GM19372 (cell line): ENCODE results near the gene GPR152.
A peak's percentile ranks its signal among the peaks of the same experiment; 100 is the strongest.
"Not testable (repeated sequence)": the region's sequence is repeated elsewhere in the genome, so short reads cannot be mapped to it uniquely, and the experiment has no call there.

Experiments used
- ATAC-seq: cut with Tn5 transposase; IDR thresholded peaks from one replicate; pipeline ENCODE4 v1.9.1; 2021; ENCODE audit warnings: mild to moderate bottlenecking, low read depth, moderate library complexity; ENCODE audit not compliant: unreplicated experiment

The GPR152 gene

GRCh38 chr11:67431346-67432249 is 20.9 kb downstream of the GPR152 start:
- ATAC-seq, result no peak

DNA sequence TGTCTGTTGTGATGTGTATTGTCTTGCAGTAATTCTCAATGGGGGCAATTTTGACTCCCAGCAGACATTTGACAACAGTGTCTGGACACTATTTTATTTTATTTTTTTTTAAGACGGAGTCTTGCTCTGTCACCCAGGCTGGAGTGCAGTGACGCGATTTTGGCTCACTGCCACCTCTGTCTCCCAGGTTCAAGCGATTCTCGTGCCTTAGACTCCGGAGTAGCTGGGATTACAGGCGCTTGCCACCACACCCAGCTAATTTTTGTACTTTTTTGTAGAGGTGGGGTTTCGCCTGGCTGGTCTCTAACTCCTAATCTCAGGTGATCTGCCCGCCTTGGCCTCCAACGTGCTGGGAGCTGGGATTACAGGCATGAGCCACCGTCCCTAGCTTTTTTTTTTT is 22.8 kb downstream of the GPR152 start:
- no peak for ATAC-seq

DNA sequence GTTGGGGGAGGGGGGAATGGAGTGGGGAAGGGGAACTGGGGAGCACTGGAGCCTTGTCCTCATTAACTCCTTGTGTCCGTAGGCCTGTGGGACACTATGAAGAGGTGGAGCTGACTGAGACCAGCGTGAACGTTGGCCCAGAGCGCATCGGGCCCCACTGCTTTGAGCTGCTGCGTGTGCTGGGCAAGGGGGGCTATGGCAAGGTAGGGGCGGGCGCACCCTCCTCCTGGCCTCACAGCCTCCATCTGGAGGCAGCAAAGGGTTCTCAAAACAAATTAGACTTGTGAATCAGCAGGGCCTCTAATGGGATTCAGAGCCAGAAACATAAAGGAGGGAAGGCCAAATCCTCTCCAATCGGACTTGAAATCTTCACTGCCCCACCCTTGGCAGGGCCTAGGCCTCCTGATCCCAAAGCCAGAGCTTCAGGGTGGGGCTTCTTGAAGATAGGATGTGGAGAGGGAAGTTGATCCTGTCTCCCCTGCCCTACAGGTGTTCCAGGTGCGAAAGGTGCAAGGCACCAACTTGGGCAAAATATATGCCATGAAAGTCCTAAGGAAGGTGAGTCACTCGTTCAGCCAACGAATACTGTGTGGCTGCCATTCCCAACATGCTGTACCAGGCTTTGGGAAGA is 23.4 kb downstream of the GPR152 start:
- ATAC-seq, result no peak

DNA sequence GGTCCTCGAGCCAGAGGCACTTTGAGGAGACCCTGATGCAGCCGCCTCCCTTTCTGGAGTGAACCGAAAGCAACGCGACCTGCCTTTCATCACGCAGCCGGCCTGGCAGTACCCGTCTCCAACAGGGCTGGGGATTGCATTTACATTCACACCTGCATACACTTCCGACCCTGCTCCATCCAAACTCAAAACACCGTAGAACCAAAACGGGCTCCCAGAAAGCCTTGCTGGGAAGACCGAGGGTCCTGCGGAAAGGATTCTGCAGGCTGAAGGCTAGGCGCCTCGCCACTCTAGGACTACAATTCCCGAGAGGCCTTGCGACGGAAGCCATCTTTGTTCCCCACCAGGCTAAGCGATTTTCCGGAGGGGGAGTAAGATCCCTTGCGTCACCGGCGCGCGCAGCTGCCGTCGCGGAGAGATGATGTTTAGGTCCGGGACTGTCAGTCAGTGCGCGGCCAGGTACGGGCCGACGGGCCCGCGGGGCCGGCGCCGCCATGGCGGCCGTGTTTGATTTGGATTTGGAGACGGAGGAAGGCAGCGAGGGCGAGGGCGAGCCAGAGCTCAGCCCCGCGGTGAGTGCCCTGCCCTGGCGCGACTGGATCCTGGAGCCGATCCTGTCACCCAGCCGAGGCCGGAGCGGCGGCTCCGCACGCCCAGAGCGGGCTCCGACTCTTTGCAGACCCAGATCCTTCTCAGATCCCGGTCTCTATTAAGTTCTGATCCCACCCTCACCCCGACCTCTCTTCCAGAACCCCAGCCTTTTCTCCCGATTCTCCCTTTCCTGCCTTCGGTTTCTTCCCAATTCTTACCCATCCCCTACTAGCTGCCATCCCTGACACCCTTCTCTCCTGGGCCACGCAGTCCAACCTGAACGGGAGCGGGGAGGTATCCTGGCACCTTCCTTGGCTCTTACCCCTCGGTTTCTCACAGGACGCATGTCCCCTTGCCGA is 24.2 kb downstream of the GPR152 start, which contains the start of gene RPS6KB2:
RPS6KB2 (plus strand) TSS at position 443 of the 950 bp plus-strand sequence; CDS start at position 495, 52 bp downstream.
- peak; percentile 92 for ATAC-seq

DNA sequence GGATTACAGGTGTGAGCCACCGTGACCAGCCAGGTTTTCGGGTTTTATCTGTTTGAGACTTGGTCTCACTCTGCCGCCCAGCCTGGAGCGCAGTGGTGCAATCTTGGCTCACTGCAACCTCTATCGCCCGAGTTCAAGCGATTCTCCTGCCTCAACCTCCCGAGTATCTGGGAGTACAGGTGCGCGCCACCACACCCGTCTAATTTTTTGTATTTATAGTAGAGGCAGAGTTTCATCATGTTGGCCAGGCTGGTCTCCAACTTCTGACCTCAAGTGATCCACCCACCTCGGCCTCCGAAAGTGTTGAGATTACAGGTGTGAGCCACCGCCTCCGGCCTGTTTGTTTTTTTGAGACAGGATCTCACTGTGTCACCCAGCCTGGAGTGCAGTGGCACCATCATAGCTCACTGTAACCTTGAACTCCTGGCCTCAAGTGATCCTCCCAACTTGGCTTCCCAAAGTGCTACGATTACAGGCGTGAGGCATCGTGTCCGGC is 25.1 kb downstream of the GPR152 start:
- not testable (repeated sequence) for ATAC-seq

GRCh38 chr11:67423891-67424613 is 28.5 kb downstream of the GPR152 start:
- no peak for ATAC-seq

- no peak for ATAC-seq
Observed at GRCh38 chr11:67423466-67423865, 29.1 kb downstream of the GPR152 start.

GRCh38 chr11:67422891-67423290 is 29.6 kb downstream of the GPR152 start:
- ATAC-seq, result no peak

DNA sequence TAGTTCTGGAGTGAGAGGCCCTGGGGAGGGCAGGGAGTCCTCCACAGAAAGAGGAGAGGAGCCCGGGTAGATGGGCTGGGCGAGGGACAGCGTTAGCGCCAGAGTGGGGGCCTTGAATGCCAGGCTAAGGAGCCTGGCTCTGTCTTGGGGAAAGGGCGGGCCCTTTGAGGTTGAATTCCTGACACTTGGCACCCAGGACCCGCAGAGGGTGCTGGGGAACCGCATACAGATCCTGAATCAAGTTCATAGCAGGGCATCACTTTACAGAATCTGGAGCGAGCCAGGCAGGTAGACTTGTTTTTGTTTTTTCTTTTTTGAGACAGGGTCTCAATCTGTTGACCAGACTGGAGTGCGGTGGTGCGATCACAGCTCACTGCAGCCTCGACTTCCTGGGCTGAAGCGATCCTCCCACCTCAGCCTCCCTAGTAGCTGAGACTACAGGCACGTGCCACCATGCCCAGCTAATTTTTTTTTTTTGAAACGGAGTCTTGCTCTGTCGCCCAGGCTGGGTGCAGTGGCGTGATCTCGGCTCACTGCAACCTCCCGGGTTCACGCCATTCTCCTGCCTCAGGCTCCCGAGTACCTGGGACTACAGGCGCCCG is 31.0 kb downstream of the GPR152 start:
- ATAC-seq, result no peak

DNA sequence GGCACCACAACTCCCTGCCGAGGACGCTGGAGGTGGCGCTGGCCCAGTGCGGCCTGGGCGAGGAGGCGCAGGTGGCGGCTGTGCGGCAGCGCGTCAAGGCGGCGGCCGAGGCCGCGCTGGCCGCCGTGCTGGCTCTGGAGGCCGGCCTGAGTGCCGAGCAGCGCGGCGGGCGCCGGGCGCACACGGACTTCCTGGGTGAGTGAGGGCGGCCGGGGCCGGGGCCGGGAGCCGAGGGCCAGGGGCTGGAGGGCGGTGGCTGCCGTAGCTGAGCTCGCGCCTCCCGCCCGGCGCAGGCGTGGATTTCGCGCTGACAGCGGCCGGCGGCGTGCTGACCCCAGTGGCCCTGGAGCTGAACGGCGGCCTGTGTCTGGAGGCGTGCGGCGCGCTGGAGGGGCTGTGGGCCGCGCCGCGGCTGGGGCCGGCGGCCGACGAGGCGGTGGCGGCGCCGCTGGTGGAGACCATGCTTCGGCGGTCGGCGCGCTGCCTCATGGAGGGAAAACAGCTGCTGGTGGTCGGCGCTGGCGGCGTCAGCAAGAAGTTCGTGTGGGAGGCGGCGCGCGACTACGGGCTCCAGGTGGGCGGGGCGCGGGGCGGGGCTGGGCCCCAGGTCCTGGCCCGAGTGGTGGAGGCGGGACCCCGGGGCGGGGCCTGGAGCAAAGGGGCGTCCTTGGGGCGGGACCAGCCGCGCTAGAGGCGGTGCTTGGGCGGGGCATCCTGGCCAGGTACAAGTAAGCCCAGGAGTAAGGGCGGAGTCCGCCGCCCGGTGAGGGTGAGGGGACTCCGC is 31.7 kb downstream of the GPR152 start:
- ATAC-seq, result peak; percentile 85

DNA sequence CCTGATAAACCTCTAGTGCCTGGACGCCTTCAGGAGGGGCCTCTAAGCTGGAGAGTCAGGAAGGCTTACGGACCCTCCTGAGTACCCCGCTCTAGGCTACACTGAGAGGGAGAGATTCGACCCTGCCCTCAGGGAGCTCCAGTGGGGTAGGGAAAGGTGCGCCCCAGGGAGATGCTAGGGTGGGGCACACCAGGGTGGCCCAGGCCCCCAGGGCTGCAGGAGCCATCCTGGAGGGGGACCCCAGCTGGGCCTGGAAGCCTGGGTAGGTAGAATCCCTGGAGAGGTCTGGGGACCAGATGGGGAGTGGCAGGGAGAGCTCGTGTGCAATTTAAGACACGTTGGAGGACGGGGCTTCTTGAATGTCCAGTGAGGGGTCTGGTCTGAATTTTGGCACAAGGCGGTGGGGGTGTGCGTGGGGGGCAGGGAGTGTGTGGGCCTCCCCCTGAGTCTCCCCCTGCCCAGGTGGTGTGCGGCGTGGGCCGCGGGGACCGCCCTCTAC is 32.3 kb downstream of the GPR152 start:
- no peak for ATAC-seq

DNA sequence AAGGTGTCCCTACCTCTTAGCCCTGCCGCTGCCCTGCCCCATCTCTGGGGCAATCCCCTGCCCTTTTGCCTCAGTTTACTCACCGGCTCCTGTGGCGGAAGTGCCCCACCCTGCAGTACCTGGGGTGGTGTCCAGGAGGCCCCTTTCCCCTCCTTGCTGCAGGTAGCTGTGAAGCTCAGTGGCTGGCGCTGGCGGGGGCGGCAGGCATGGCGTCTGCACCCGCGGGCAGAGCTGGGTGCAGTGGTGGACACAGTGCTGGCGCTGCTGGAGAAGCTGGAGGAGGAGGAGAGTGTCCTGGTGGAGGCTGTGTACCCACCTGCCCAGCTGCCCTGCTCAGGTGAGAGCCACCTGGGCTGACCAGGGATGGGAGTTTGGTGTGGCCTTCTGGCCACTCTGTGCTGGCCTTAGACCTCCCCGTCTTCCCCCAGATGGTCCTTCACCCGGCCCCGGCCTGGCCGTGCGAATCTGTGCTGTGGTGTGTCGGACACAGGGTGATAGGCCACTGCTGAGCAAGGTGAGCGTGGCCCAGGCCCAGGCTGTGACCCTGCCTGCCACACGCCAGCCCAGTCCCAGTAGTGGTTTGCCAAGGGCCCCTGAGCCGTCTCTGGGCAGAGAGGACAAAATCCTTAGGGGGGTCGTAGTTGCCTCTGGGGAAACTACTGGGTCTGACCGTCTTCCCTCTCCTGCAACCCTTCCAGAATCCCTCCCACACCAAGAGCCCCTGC is 33.0 kb downstream of the GPR152 start:
- ATAC-seq, result no peak

DNA sequence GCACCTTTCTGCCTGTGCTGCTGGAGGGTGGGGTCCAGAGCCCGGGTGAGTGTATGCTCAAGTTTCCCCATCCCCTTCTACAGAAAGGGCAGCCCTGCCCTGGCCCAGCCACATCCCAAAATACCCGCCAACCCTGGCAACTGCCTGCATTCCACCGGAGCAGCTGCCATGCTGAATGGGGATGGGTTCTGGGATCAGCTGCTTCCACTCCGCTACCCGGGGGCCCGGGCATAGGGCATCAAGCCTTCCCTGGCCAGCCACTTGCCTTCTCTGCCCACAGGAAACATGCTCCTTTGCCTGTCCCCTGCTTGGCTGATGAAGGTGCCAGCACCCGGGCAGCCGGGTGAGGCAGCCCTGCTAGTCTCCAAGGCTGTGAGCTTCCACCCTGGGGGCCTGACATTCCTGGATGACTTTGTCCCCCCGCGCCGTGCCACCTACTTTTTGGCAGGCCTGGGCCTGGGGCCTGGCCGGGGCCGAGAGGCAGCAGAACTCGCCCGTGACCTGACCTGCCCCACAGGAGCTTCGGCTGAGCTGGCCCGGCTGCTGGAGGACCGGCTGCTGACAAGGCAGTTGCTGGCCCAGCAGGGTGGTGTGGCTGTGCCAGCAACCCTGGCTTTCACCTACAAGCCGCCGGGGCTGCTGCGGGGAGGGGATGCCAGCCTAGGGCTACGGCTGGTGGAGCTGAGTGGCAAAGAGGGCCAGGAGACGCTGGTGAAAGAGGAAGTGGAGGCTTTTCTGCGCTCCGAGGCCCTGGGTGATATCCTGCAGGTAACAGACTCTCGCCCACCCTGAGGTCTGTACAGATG is 33.9 kb downstream of the GPR152 start:
- ATAC-seq, result no peak

GRCh38 chr11:67417425-67417824 is 35.1 kb downstream of the GPR152 start:
- no peak for ATAC-seq

DNA sequence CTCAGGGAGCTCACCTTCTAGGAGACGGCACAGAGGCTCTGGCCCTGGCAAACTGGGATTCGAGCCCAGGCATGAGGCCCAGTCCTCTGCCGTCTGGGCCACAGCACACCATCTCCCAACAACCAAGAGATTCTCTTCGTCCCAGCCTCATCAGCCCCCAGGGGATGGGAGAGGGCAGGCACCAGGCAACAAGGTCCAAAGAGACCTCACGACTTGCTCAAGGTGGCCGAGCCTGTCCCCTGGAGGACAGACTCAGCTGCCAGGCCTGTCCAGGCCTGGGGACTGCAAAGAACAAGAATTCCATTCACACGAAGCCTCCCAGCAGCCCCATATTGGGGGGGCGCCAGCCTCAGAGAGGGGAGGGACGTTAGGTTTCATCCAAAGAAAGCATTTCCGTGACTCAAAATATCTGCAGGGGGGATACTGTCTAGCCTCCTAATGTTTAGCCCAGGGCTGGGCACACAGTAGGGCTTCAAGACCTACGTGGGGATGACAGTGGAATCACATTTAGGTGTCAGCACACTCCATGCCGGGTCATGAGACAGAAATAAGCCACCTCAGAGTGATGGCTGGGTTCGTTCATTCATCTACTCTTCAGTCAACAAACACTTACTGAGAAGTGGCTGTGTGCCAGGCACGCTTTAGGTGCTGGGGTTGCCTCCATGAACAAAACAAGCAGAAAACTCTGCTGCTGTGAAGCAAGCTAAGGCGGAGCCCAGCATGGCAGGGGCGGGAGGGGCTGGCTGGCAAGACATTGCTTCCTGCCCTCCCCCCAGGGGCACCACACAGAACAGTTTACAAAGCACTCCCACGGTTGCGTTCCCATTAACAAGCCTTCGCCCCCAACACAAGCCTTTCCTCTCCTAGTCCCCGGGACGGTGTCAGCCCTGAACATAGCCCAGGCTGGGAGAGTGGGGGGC is 35.9 kb downstream of the GPR152 start:
- no peak for ATAC-seq
